Bronchial epithelial cell (primary cell): Measurements from ENCODE around the gene RUFY2. TPM values are rescaled to one million over a fixed set of nuclear protein-coding genes. Genes with fewer than 3 reads are reported as not detected.
A peak's percentile ranks its signal among the peaks of the same experiment; 100 is the strongest.

Experiments used
- DNase-seq: peaks from one replicate; pipeline ENCODE4 v3.0.0-alpha.2; 2010; ENCODE audit warnings: low read depth
- FAIRE-seq: peaks from 2 replicates; lab custom pipeline; 2011; peaks lifted over from hg19 to GRCh38; lab: Jason Lieb, UNC
- H3K27me3 ChIP-seq: 2 replicates; pipeline ENCODE4 v1.5.1; 2011; ENCODE audit warnings: low read length; ENCODE audit not compliant: control insufficient read depth, insufficient read depth
- H3K36me3 ChIP-seq: 2 replicates; pipeline ENCODE4 v1.5.1; 2011; ENCODE audit warnings: low read length; ENCODE audit not compliant: control insufficient read depth, insufficient read depth
- H3K4me3 ChIP-seq: 2 replicates; pipeline ENCODE4 v1.5.1; 2011; ENCODE audit warnings: mild to moderate bottlenecking, low read depth, low read length, control low read depth
- total RNA-seq: library from RNA; depleted of rRNA; stranded (reverse); fragments of >200 nt; gene quantifications from 2 replicates; pipeline ENCODE4 v1.2.1, GENCODE V29; 2014
- TF ChIP-seq, protein P1 (sequence below): IDR thresholded peaks from 2 replicates; pipeline ENCODE4 v1.5.1; 2011; ENCODE audit warnings: mild to moderate bottlenecking, moderate library complexity, low read length, control low read depth, inconsistent platforms; ENCODE audit not compliant: insufficient read depth, severe bottlenecking

The RUFY2 gene
- total RNA-seq, 1 donor from 2014 or later: 18.7 TPM

DNA sequence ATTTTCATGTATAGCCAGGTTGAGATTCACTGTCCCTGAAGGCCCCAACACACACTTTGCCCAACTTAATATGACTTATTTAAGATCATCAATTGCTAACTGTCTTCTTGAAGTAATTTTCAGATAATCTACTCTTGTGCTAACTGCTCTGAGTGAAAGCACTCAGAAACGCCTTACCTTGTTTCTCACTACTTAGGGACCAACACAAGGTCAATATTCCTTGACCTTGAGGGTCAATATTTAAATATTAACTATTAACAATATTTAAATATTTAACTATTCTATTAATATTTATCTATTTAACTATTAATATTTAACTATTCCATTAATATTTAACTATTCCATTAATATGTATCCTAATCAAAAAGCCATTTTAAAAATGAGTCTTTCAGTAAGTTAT is 101.2 kb downstream of the RUFY2 start:
- FAIRE-seq: no peak
- DNase-seq: no peak
- Histone ChIP-seq H3K4me3 (no peak overlapping the region), H3K36me3 (no peaks in the 10 kb centered on the region), H3K27me3 (no peaks in the 10 kb centered on the region)
- TF ChIP-seq, protein P1, sequence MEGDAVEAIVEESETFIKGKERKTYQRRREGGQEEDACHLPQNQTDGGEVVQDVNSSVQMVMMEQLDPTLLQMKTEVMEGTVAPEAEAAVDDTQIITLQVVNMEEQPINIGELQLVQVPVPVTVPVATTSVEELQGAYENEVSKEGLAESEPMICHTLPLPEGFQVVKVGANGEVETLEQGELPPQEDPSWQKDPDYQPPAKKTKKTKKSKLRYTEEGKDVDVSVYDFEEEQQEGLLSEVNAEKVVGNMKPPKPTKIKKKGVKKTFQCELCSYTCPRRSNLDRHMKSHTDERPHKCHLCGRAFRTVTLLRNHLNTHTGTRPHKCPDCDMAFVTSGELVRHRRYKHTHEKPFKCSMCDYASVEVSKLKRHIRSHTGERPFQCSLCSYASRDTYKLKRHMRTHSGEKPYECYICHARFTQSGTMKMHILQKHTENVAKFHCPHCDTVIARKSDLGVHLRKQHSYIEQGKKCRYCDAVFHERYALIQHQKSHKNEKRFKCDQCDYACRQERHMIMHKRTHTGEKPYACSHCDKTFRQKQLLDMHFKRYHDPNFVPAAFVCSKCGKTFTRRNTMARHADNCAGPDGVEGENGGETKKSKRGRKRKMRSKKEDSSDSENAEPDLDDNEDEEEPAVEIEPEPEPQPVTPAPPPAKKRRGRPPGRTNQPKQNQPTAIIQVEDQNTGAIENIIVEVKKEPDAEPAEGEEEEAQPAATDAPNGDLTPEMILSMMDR: no peak

- no peak for FAIRE-seq
Observed at GRCh38 chr10:68303849-68304412, 103.1 kb downstream of the RUFY2 start.

DNA sequence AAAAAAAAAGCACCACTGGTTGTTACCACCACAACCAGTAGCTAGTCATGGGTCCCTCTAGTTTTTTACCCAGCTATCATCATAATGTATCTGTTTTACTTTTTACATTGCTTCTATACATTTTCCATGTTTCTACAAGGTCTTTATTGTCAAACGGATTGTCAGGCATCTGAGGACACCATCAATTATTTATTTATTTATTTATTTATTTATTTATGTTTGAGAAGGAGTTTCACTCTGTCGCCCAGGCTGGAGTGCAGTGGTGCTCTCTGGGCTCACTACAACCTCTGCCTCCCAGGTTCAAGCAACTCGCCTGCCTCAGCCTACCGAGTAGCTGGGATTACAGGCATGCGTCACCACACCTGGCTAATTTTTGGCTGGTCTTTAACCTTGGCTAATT is 104.2 kb downstream of the RUFY2 start:
- DNase-seq: no peak
- no peak for FAIRE-seq
- no peaks in the 10 kb centered on the region for H3K36me3 ChIP-seq
- no peaks in the 10 kb centered on the region for H3K27me3 ChIP-seq
- no peak overlapping the region for H3K4me3 ChIP-seq
- TF ChIP-seq, protein P1: no peak

More at GRCh38 chr10:68303849-68304412, 103.1 kb downstream of the RUFY2 start:
- DNase-seq: no peak
- Histone ChIP-seq H3K27me3 (no peaks in the 10 kb centered on the region), H3K36me3 (no peaks in the 10 kb centered on the region), H3K4me3 (no peak overlapping the region)
- TF ChIP-seq, protein P1: no peak

GRCh38 chr10:68302503-68302823 is 104.6 kb downstream of the RUFY2 start:
- no peaks in the 10 kb centered on the region for H3K27me3 ChIP-seq
- TF ChIP-seq, protein P1: no peak
- DNase-seq: no peak
- H3K36me3 ChIP-seq: no peaks in the 10 kb centered on the region
- FAIRE-seq: no peak
- H3K4me3 ChIP-seq: no peak overlapping the region

DNA sequence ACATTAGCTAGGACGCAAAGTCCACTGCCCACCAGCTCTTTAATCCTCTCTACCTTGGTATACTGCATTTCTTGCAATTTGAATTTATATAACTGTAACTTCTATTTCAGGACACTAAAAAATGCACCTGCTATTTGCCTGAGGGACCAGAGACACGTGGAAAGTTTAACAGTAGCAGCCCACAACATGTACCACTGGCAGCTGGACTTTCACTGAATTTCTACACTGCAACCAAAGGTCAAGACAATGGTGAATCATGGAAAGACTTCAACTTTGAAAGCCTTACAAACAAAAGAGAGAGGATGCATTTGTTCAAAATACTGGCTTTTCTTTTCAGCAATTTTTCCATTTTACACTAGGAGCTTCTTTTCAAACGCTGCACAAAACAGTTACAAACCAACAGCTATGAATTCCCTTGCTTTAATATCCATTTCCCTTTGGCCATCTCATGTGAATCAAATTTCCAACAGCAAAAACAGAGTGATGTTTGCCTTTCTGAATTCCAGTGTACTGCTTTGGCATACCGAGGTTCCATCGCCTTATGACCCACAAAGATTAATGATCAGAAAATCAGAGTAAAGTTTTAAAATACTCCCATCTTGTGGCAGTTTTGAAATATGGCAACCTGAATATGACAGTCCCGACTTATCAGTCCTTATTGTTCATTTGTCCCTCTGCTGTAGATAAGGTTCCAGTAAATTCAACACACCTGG is 105.1 kb downstream of the RUFY2 start:
- Histone ChIP-seq H3K27me3 (no peaks in the 10 kb centered on the region), H3K4me3 (no peak overlapping the region), H3K36me3 (no peaks in the 10 kb centered on the region)
- FAIRE-seq: no peak
- DNase-seq: peak; percentile 61
- TF ChIP-seq, protein P1: peak; percentile 38
